HFF-Myc (cell line): ENCODE results near the gene SORBS2.

Source experiments
- DNase-seq: peaks from one replicate; pipeline ENCODE4 v3.0.0-alpha.2; 2011; ENCODE audit warnings: low read depth; ENCODE audit errors: extremely low read depth
- H3K4me3 ChIP-seq: replicated peaks from 2 replicates; pipeline ENCODE4 v1.5.1; 2011; ENCODE audit warnings: low read depth, mild to moderate bottlenecking, control low read depth, low read length
- TF ChIP-seq, protein P1 (sequence below): IDR thresholded peaks from 2 replicates; pipeline ENCODE4 v1.5.1; 2012; ENCODE audit warnings: mild to moderate bottlenecking, low read depth, low read length, control low read depth; ENCODE audit errors: missing control alignments

The SORBS2 gene

DNA sequence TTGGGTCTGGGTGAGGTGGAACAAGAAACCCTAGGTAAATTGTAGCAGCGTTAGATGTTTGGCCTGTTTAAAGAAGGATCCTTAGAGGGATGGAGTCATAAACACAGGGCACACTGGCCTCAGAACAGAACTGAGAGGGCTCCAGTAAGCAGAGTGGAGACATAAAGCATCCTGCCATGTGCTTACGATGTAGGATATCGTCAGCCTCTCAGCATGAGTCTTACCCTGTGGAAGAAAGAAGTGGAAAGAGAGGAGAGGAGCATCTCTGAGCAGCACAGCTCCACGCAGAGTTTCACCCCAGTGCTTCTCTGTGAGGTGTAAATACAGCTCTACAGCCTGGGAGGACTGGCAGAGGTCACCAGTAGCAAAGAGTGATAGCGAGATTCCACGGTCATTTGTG, 27.8 kb upstream of the SORBS2 start:
- TF ChIP-seq, protein P1, sequence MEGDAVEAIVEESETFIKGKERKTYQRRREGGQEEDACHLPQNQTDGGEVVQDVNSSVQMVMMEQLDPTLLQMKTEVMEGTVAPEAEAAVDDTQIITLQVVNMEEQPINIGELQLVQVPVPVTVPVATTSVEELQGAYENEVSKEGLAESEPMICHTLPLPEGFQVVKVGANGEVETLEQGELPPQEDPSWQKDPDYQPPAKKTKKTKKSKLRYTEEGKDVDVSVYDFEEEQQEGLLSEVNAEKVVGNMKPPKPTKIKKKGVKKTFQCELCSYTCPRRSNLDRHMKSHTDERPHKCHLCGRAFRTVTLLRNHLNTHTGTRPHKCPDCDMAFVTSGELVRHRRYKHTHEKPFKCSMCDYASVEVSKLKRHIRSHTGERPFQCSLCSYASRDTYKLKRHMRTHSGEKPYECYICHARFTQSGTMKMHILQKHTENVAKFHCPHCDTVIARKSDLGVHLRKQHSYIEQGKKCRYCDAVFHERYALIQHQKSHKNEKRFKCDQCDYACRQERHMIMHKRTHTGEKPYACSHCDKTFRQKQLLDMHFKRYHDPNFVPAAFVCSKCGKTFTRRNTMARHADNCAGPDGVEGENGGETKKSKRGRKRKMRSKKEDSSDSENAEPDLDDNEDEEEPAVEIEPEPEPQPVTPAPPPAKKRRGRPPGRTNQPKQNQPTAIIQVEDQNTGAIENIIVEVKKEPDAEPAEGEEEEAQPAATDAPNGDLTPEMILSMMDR, result no peak
- no peak for DNase-seq
- no peak overlapping the region for H3K4me3 ChIP-seq

DNA sequence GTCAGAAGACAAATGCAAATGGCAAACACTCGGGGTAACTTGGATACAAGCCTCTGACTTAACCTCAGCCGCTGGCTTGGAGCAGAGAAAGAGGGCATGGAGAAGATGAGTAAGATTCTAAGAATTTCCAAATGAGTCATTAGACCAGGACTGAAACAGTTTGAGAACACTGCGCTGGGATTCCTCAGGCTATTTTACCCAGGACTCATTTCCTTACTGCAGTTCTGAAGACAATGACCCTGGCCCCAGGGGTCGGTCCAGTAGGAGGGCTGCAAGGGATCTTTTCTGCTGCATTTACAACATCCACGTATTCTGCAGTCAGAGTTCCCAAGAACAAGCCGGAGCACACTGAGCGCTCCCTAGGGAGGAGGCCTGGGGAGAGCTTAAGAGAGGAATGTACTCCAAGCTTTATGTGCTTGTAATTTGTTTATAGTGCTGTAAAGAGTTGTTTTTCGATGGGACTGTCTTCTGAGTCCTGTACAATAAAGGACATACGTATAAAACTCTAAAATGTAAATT, 27.3 kb upstream of the SORBS2 start:
- peak; percentile 90 for DNase-seq
- no peak overlapping the region for H3K4me3 ChIP-seq
- TF ChIP-seq, protein P1, result no peak

DNA sequence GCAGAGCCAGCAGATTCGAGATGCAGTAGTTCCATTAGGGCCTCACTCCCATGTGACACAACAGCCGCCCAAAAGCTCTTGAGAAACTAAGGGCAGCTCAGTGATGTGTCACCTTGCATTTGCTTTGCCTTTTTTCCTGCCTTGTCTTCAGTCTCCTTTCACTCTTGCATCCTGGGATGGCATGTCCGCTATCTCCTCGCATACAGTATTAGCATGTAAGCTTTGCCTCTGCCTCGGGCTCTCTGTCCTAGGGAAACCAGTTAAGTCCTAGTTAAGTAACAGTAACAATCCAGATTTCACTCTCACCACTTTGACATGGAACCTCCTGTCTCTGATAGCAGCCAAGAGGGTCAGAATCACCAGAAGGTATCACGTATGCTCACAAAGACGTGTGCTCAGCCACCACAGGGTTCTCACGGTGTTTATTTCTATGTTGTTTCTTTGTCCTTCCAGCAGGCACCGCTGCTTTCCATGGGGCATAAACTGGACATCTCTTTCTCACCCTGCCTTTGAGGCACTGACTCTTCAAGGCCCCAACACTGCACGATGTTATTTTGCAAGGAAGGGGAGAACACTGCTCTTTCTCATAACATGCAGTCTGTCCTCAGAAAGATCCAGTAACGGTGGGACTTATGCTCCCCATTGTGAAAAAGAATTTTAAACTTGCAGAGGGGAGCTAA, 26.7 kb upstream of the SORBS2 start:
- TF ChIP-seq, protein P1, result no peak
- no peak overlapping the region for H3K4me3 ChIP-seq
- no peak for DNase-seq

DNA sequence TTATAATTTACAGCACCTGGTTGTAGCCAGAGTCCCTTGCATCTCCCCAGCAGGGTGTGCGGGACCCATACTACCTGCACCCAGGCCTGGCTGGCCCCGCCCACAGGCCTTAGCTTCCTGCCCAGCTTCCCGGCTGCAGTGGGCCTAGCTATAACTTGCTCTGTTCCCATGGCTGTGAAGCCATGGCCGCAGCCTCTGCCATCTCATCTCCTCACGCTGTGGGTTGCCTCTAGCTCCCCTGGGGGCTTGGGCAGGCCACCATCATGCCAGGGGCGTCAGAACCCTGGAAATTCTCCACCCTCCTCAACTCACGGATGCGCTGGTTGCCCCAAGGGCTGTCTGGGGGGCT, 26.1 kb upstream of the SORBS2 start:
- no peak for DNase-seq
- no peak overlapping the region for H3K4me3 ChIP-seq
- TF ChIP-seq, protein P1, result no peak

DNA sequence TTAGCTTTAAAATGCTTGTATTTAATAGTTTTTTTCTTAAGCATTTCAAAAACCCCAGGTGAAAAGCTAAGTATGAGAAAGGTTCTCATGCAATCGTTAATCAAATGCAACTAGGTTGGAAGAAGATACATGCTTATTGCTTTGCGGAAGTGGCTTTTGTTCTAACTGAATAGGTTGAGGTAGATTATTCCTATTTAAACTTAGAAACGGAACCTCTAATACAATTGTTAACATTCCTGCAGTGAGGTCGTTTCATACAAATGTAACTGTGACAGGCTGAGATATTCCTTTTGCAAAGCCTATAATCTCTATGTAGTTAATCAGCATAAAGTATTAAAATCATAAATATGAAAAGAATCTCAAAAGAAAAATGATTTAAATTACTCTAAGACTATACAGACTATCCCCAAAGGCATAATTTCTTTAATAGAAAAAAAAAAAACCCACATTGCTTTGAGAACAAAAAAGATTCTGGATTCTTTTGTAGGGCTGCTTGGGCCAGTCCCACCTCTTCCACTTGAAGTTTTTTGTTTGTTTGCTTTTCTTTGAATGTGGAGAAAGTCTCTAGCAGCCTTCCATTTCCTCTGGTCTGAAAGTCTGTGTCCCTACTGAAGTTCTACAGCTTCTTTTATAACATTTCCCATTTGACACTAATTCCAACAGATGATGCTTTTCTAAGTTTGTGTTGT, 25.6 kb upstream of the SORBS2 start:
- H3K4me3 ChIP-seq, result no peak overlapping the region
- no peak for DNase-seq
- TF ChIP-seq, protein P1, result no peak

DNA sequence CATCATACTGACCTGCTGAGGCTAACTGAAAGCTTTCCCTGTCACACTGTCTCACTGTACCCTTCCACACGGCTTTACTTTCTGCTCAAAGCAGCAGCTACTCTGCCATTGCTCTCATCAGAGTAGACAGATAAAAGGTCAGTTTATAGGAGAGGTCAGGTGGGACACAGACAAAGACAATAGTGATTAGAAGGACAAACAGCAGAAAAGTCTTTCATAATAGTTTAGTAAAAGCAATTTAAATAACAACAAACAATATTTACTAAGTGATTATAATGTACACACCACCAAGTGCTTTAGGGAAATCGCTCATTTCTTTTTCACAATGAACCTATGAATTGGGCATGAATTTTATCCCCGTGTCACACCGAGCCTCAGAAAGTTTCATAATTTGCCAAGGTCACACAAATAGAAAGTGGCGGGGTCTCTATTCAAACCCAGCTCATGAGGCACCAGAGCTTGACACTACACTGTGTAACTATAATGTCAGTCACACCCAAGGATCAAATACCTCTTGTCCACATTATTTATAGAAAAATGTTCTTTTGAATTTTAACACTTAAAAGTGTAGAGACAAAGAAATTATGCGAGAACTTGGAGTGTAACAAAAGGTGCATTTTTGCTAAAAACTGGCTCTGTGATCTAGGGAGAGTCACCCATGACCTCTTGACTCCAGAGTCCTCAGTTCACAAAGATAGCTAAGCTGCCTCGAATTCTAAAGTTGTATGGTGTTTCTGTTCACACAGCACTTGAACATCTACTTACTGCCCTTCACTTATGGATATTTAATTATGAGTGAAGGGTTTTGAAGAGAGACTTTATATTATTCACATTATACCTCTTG, 24.5 kb upstream of the SORBS2 start:
- no peak overlapping the region for H3K4me3 ChIP-seq
- TF ChIP-seq, protein P1, result no peak

More for the DNA sequence above, 24.5 kb upstream of the SORBS2 start:
- no peak for DNase-seq
